NCI-H2171 (cell line): ENCODE measurements around the gene COL6A2.
"Not testable (repeated sequence)": the region's sequence is repeated elsewhere in the genome, so short reads cannot be mapped to it uniquely, and the experiment has no call there.

Experiments used
- DNase-seq: peaks from one replicate; lab custom pipeline; 2025; lab: John Stamatoyannopoulos, UW

Gene COL6A2

GRCh38 chr21:46172863-46173528, 75.1 kb downstream of the COL6A2 start:
- no peak for DNase-seq

GRCh38 chr21:46173573-46173972, 75.7 kb downstream of the COL6A2 start:
- DNase-seq, result no peak

GRCh38 chr21:46176443-46177129, 78.7 kb downstream of the COL6A2 start:
- not testable (repeated sequence) for DNase-seq

GRCh38 chr21:46178961-46179360, 81.0 kb downstream of the COL6A2 start:
- no peak for DNase-seq
